ENCODE results near the gene KIAA0513.

KIAA0513 gene, protein sequence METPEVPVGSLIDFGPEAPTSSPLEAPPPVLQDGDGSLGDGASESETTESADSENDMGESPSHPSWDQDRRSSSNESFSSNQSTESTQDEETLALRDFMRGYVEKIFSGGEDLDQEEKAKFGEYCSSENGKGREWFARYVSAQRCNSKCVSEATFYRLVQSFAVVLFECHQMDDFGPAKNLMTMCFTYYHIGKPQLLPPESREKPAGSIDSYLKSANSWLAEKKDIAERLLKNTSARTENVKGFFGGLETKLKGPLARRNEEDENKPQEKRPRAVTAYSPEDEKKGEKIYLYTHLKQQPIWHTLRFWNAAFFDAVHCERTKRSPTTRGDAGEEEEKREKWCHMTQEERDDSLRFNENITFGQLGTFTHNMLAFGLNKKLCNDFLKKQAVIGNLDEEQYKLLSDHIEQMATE
- total RNA-seq = 23.7 to 32.5 (median 32.3) reads per million in 3 donors

DNA sequence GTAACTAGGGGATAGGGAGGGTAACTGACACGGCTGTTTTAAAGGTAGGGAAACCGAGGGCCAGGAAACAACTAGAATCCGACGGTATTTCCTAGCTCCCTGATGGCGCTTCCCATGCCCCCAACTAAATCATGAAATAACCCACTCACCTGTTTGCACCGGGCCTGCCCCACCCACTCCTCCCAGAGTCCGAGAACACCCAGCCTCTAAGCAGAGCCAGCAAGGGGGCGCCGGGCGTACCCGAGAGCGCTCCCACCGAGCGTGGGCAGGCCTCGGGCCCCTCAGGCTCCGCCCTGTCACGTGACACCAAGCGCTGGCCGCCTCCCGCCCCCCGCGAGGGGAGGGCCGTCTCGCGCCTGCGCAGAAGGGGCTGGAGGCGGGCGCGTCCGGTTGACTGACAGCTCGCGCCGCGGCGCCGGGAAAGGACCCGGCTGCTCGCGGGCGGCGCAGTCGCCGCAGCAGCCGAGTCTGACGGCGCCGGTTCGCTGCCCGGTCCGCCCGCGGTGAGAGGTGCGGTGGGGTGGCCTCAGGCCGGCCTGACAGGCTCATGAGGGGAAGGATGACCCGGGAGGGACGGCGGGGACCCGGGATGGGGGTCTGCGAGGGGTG lies at the start of gene KIAA0513:
KIAA0513 (plus strand) TSS at position 447 of the 609 bp plus-strand sequence. CDS start 39,277 bp downstream, outside the sequence.
- Histone ChIP-seq H3K4me1 (ENCODE audit: control insufficient read depth, insufficient read depth, low read length, poor library complexity, severe bottlenecking) (peaks cover 20% of the 10 kb centered on the region), H3K4me3 (ENCODE audit: insufficient read depth, low read depth, low read length, poor library complexity, severe bottlenecking) (peak within 1 kb of the TSS; percentile 64)

DNA sequence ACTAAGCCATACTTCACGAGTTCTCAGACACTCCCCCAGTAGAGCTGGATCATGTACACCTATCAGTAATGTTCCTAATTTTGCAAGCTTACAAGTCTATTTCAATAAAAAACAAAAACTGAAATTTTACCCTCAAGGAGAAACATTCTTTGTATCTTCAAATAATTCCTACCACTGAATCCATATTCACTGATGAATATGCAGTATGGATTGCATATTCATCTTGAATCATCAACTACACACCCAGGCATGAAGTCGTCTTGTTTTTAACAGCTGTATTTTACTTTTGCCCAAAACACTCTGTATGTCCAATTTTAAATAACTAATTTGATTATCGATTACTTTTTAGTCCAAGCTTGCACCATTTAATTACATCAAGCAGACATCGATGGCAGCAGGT lies 48.1 kb upstream of the KIAA0513 start:
- H3K27me3 ChIP-seq (replicated peaks; ENCODE audit: control insufficient read depth, insufficient read depth, low read length, poor library complexity, severe bottlenecking) = no peaks in the 10 kb centered on the region
- H3K36me3 ChIP-seq (ENCODE audit: control insufficient read depth, insufficient read depth, low read length) = peaks cover 51% of the 10 kb centered on the region
- no peak overlapping the region for H3K27ac ChIP-seq (ENCODE audit: insufficient read depth, low read length, poor library complexity, severe bottlenecking)
- no peaks in the 10 kb centered on the region for H3K9me3 ChIP-seq (ENCODE audit: control insufficient read depth, low read length)
- no peak for DNase-seq
- H3K4me3 ChIP-seq (ENCODE audit: insufficient read depth, low read depth, low read length, poor library complexity, severe bottlenecking) = no peak overlapping the region
- no peaks in the 10 kb centered on the region for H3K4me1 ChIP-seq (ENCODE audit: control insufficient read depth, insufficient read depth, low read length, poor library complexity, severe bottlenecking)

More for the DNA sequence above, at the start of gene KIAA0513:
- no peaks in the 10 kb centered on the region for H3K9me3 ChIP-seq (ENCODE audit: control insufficient read depth, low read length)
- DNase-seq = peak; percentile 92 to 96 (median 96)
- peaks cover 4% of the 10 kb centered on the region for H3K36me3 ChIP-seq (ENCODE audit: control insufficient read depth, insufficient read depth, low read length)
- H3K27ac ChIP-seq (ENCODE audit: insufficient read depth, low read length, poor library complexity, severe bottlenecking) = peak within 1 kb of the TSS; percentile 76
- H3K27me3 ChIP-seq (replicated peaks; ENCODE audit: control insufficient read depth, insufficient read depth, low read length, poor library complexity, severe bottlenecking) = no peaks in the 10 kb centered on the region

DNA sequence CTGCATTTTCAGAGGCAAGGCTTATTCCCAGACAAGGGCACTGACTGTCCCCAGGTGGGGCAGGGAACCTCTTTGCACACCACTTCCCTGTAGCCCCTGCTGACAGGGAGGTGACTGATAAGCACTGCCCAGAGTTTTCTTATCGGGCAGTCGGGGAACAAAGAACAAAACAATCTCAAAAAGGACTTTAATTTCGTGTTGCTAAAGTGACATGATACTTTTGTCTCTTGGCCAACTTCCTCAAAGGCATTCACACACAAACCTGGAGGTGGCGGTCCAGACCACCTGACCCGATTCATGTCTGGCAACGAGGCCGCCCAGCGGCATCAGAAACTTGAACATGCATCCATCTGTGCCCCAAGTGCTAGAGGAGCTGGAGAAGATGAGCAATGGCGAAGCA lies 45.2 kb upstream of the KIAA0513 start:
- Histone ChIP-seq H3K4me3 (ENCODE audit: insufficient read depth, low read depth, low read length, poor library complexity, severe bottlenecking) (no peak overlapping the region), H3K27me3 (replicated peaks; ENCODE audit: control insufficient read depth, insufficient read depth, low read length, poor library complexity, severe bottlenecking) (no peaks in the 10 kb centered on the region), H3K36me3 (ENCODE audit: control insufficient read depth, insufficient read depth, low read length) (peaks cover 33% of the 10 kb centered on the region), H3K27ac (ENCODE audit: insufficient read depth, low read length, poor library complexity, severe bottlenecking) (no peak overlapping the region), H3K4me1 (ENCODE audit: control insufficient read depth, insufficient read depth, low read length, poor library complexity, severe bottlenecking) (no peaks in the 10 kb centered on the region), H3K9me3 (ENCODE audit: control insufficient read depth, low read length) (no peaks in the 10 kb centered on the region)
- DNase-seq = no peak

DNA sequence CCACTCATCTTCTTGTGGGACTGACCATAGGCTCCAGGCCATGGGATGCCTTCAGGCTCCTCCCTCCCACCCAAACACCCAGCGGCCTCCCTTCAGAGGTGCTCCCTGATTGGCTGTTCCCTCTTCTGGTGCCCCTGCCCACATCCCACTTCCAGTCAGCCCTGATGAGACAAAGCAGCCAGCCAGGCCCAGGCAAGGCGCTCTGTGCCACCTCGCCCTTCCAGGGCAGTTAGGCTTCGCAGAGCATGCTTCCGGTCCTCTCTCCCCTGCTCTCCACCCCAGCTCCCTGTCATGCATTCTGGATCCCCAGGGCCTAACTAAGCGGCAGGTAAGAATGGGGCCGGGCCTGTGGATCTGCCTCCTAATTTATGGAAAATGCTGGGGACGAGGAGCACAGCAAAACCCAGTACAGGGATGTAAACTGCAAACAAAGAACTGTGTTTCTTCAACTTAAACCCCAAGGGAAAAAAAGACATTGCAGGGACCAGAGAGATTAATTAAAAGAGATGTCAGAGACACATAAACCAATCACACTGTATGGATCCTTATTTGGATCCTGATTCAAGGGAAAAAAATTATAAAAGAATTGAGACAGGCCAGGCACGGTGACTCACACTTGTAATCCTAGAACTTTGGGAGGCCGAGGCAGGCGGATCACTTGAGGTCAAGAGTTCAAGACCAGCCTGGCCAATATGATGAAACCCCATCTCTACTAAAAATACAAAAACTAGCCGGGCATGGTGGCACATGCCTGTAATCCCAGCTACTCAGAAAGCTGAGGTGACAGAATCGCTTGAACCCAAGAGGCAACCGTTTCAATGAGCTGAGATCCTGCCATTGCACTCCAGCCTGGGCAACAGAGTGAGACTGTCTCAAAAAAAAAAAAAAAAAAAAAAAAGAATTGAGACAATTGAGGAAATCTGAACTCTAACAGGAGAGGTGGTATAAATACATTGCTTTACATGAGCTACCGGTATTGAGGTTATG lies 42.2 kb upstream of the KIAA0513 start:
- DNase-seq = no peak
- Histone ChIP-seq H3K4me3 (ENCODE audit: insufficient read depth, low read depth, low read length, poor library complexity, severe bottlenecking) (no peak overlapping the region), H3K27ac (ENCODE audit: insufficient read depth, low read length, poor library complexity, severe bottlenecking) (no peak overlapping the region), H3K27me3 (replicated peaks; ENCODE audit: control insufficient read depth, insufficient read depth, low read length, poor library complexity, severe bottlenecking) (no peaks in the 10 kb centered on the region), H3K4me1 (ENCODE audit: control insufficient read depth, insufficient read depth, low read length, poor library complexity, severe bottlenecking) (no peaks in the 10 kb centered on the region), H3K36me3 (ENCODE audit: control insufficient read depth, insufficient read depth, low read length) (peaks cover 43% of the 10 kb centered on the region), H3K9me3 (ENCODE audit: control insufficient read depth, low read length) (no peaks in the 10 kb centered on the region)

DNA sequence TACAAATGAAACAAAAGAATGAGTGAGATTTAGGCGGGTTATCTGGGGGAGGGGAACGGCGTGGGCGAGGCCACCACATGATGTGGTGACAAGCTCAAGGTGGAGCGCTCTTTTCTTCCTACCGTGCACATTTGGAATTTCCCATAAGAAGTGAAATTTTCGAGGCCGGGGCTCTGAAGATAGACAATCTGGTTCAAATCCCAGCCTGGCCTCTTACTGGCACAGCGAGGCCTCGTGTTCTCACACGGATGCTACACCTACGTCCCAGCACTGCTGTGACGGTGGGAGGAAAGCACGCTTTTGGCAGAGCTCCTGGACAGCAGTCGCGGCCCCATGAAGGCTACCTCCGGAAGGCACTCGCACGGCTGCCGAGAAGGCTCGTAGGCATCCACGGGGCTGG lies 41.5 kb upstream of the KIAA0513 start:
- no peak for DNase-seq
- H3K27ac ChIP-seq (ENCODE audit: insufficient read depth, low read length, poor library complexity, severe bottlenecking) = no peak overlapping the region
- no peaks in the 10 kb centered on the region for H3K4me1 ChIP-seq (ENCODE audit: control insufficient read depth, insufficient read depth, low read length, poor library complexity, severe bottlenecking)
- H3K9me3 ChIP-seq (ENCODE audit: control insufficient read depth, low read length) = no peaks in the 10 kb centered on the region
- no peaks in the 10 kb centered on the region for H3K27me3 ChIP-seq (replicated peaks; ENCODE audit: control insufficient read depth, insufficient read depth, low read length, poor library complexity, severe bottlenecking)
- H3K36me3 ChIP-seq (ENCODE audit: control insufficient read depth, insufficient read depth, low read length) = peaks cover 41% of the 10 kb centered on the region
- H3K4me3 ChIP-seq (ENCODE audit: insufficient read depth, low read depth, low read length, poor library complexity, severe bottlenecking) = no peak overlapping the region

DNA sequence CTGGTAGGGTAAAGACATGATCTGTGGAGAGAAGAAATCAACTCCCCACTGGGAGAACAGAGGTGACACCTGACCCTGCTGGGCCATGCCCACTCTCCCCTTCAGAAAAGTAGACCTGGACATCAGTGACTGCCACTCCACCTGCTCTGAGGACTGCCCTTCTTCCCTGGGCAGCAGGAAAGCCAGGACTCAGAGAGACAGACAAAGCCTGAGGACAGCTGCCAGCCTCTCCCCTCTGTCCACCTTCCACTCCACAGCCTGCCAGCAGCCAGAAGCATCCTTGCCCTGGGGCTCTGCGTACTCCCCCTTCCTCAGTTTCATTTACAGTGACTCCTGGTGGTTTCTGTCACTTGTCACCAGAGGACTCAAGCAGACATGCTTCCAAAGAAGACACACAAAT lies 40.7 kb upstream of the KIAA0513 start:
- H3K4me1 ChIP-seq (ENCODE audit: control insufficient read depth, insufficient read depth, low read length, poor library complexity, severe bottlenecking) = no peaks in the 10 kb centered on the region
- H3K27me3 ChIP-seq (replicated peaks; ENCODE audit: control insufficient read depth, insufficient read depth, low read length, poor library complexity, severe bottlenecking) = no peaks in the 10 kb centered on the region
- DNase-seq = no peak
- no peaks in the 10 kb centered on the region for H3K9me3 ChIP-seq (ENCODE audit: control insufficient read depth, low read length)
- H3K36me3 ChIP-seq (ENCODE audit: control insufficient read depth, insufficient read depth, low read length) = peaks cover 43% of the 10 kb centered on the region
- no peak overlapping the region for H3K4me3 ChIP-seq (ENCODE audit: insufficient read depth, low read depth, low read length, poor library complexity, severe bottlenecking)
- H3K27ac ChIP-seq (ENCODE audit: insufficient read depth, low read length, poor library complexity, severe bottlenecking) = no peak overlapping the region

DNA sequence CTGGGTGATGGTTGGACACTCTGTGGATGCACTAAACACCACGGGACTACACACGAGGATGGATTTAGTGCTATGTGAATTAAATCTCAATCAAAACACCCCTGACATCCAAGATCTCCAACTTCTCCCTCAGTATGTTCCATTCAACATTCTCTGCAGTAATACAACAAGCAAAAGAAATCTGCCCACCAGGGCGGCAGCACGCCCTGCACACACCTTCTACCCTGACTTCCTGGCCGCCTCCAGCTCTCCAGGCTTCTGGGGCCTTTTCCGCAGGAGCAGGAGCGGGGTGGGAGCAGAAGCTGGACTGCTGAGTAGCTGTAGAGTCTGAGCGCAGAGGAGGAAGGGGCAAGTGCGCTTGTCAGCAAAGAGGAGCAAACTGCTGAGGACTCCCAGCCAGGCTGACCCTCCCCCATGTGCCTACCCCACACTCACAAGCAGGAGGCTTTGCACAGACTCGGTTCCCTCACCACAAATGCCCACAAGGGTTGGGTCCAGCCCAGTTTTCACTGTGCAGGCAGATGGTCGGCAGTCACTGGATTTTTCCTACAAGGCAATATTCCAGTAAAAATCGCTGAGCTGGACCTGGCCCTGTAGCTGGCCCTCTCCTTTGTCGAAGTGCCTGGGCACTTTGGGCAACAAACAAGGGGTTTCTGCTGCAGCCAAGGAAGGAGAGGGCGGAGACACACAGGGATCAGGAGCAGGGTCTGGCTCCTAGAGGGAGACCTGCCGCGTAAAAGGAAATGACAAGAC lies 39.1 kb upstream of the KIAA0513 start:
- peaks cover 50% of the 10 kb centered on the region for H3K36me3 ChIP-seq (ENCODE audit: control insufficient read depth, insufficient read depth, low read length)
- H3K4me1 ChIP-seq (ENCODE audit: control insufficient read depth, insufficient read depth, low read length, poor library complexity, severe bottlenecking) = no peaks in the 10 kb centered on the region
- no peak overlapping the region for H3K4me3 ChIP-seq (ENCODE audit: insufficient read depth, low read depth, low read length, poor library complexity, severe bottlenecking)

DNA sequence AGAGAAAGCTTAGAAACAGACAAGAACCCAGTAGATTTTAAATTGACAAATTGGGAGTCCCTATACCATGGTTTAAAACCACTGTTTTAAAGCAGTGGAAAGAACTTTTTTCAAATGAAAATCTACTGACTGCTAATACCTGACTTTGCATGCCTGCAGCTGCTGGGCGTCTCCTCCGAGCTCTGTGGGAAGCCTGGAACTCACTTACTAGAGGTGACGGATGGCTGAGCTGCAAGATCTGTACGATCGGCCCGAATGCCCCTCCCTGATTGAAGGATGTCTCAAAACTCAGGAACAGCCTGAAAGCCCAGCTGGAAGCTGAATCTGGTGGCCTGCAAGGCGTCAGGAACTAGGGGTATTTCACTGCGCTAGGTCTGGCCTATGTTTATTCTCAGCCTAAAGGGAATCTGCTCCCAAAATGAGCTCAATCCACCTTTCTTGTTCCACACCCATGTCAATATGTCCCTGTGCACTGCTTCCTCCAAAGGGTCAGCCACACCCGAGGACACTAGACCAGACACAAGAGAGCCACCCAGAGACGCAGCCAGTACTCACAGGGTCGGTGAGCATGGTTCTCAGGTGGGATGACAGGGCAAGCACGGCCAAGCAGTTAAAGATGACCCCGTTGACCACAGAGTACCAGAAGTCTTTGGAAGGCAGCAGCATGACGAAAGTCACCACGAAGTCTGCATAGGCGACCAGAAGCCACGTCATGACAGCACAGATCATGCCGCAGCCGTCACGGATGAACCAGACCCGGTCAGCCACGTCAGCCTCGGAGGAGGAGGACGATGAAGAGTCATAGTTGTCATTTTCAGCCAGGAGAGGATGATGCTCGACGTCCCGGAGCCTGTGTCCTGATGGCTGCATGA lies 37.6 kb upstream of the KIAA0513 start:
- Histone ChIP-seq H3K27me3 (replicated peaks; ENCODE audit: control insufficient read depth, insufficient read depth, low read length, poor library complexity, severe bottlenecking) (no peaks in the 10 kb centered on the region), H3K9me3 (ENCODE audit: control insufficient read depth, low read length) (no peaks in the 10 kb centered on the region), H3K4me1 (ENCODE audit: control insufficient read depth, insufficient read depth, low read length, poor library complexity, severe bottlenecking) (no peaks in the 10 kb centered on the region), H3K27ac (ENCODE audit: insufficient read depth, low read length, poor library complexity, severe bottlenecking) (no peak overlapping the region), H3K4me3 (ENCODE audit: insufficient read depth, low read depth, low read length, poor library complexity, severe bottlenecking) (no peak overlapping the region), H3K36me3 (ENCODE audit: control insufficient read depth, insufficient read depth, low read length) (peaks cover 57% of the 10 kb centered on the region)
- DNase-seq = no peak

More for the DNA sequence above, 39.1 kb upstream of the KIAA0513 start:
- no peaks in the 10 kb centered on the region for H3K9me3 ChIP-seq (ENCODE audit: control insufficient read depth, low read length)
- no peaks in the 10 kb centered on the region for H3K27me3 ChIP-seq (replicated peaks; ENCODE audit: control insufficient read depth, insufficient read depth, low read length, poor library complexity, severe bottlenecking)
- DNase-seq = no peak
- H3K27ac ChIP-seq (ENCODE audit: insufficient read depth, low read length, poor library complexity, severe bottlenecking) = no peak overlapping the region
